ENCODE measurements around the gene MTO1. TPM values are rescaled to one million over a fixed set of nuclear protein-coding genes. Genes with fewer than 3 reads are reported as not detected.
A peak's percentile ranks its signal among the peaks of the same experiment; 100 is the strongest.

Gene MTO1
- total RNA-seq, 5 donors from 2014 or later (not counting 1 experiment from before 2014, with no cell fraction given) = 55.0 to 80.4 (median 59.3) TPM

GRCh38 chr6:73471686-73472290 is 10.3 kb downstream of the MTO1 start:
- Mint-ChIP-seq H3K4me1 (peaks cover 7 to 15% (median 8%) of the 10 kb centered on the region in 3 donors), H3K27me3 (no peaks in the 10 kb centered on the region), H3K9me3 (no peaks in the 10 kb centered on the region), H3K36me3 (peaks cover 29% of the 10 kb centered on the region), H3K27ac (peak overlapping the region; percentile 75 to 82), H3K4me3 (peak overlapping the region in 1 of 3 donors; percentile 5)
- no peak overlapping the region for H3K4me3 ChIP-seq (ENCODE audit: control insufficient read depth in 1 of 2, extremely low read depth in 1 of 2, low read length in 1 of 2)
- H3K27ac ChIP-seq (ENCODE audit: low read length) = peak overlapping the region; percentile 36
- no peaks in the 10 kb centered on the region for H3K27me3 ChIP-seq (replicated peaks in 1 of 2; ENCODE audit: control insufficient read depth in 2 of 2, extremely low read depth in 1 of 2, insufficient read depth in 2 of 2, low read length in 1 of 2)
- DNase-seq = no peak
- no peak for ATAC-seq (replicated peaks in 1 of 4)
- no peaks in the 10 kb centered on the region for H3K9me3 ChIP-seq
- H3K36me3 ChIP-seq (ENCODE audit: control insufficient read depth in 2 of 2, extremely low read depth in 1 of 2, insufficient read depth in 1 of 2, low read length in 1 of 2) = peaks cover 26 to 78% of the 10 kb centered on the region in 2 donors
- ChIA-PET CTCF (interaction anchor here (0.6 to 1.1 kb wide), 6 partner anchors 10 to 182 kb away, joined by 3 to 4 read pairs (median 3); partner anchors contain the start of gene MTO1 (in 1 of the 2)), POLR2A (interaction anchor here in 1 of 2 donors (0.5 to 1.1 kb wide), 2 partner anchors 10 to 19 kb away, joined by 3 to 6 read pairs; partner anchors contain the start of gene MTO1)
- WGBS (ENCODE audit: insufficient coverage) = no CpG with 5 or more reads among the region's 2 CpGs
- peaks cover 0 to 3% of the 10 kb centered on the region in 2 experiments for H3K4me1 ChIP-seq (ENCODE audit: control insufficient read depth in 1 of 2, extremely low read depth in 1 of 2, insufficient read depth in 2 of 2, low read length in 2 of 2)

GRCh38 chr6:73476723-73477122 is 15.2 kb downstream of the MTO1 start:
- 95% methylated on average over 7 of the region's 10 CpGs for WGBS (ENCODE audit: insufficient coverage)
- H3K4me1 Mint-ChIP-seq = peaks cover 4 to 6% (median 5%) of the 10 kb centered on the region in 3 donors
- CTCF ChIA-PET = interaction anchor here in 1 of 2 donors (0.6 to 0.7 kb wide), 3 partner anchors 14 to 81 kb away, joined by 3 read pairs; no protein-coding TSS in a partner anchor
- no peaks in the 10 kb centered on the region for H3K9me3 ChIP-seq
- no peak overlapping the region for H3K27ac Mint-ChIP-seq
- H3K27ac ChIP-seq (ENCODE audit: low read length) = no peak overlapping the region
- ATAC-seq (replicated peaks in 1 of 4) = no peak
- no peaks in the 10 kb centered on the region for H3K27me3 Mint-ChIP-seq
- DNase-seq = no peak
- no peak overlapping the region for H3K4me3 ChIP-seq (ENCODE audit: control insufficient read depth in 1 of 2, extremely low read depth in 1 of 2, low read length in 1 of 2)
- H3K9me3 Mint-ChIP-seq = no peaks in the 10 kb centered on the region
- POLR2A ChIA-PET = interaction anchor here in 1 of 2 donors (0.7 kb wide), 1 partner anchor 11 kb away, joined by 18 read pairs; no protein-coding TSS in a partner anchor
- H3K4me1 ChIP-seq (ENCODE audit: control insufficient read depth in 1 of 2, extremely low read depth in 1 of 2, insufficient read depth in 2 of 2, low read length in 2 of 2) = no peaks in the 10 kb centered on the region
- H3K36me3 Mint-ChIP-seq = peaks cover 40% of the 10 kb centered on the region
- H3K36me3 ChIP-seq (ENCODE audit: control insufficient read depth in 2 of 2, extremely low read depth in 1 of 2, insufficient read depth in 1 of 2, low read length in 1 of 2) = peaks cover 10 to 76% of the 10 kb centered on the region in 2 donors
- no peak overlapping the region for H3K4me3 Mint-ChIP-seq
- no peaks in the 10 kb centered on the region for H3K27me3 ChIP-seq (replicated peaks in 1 of 2; ENCODE audit: control insufficient read depth in 2 of 2, extremely low read depth in 1 of 2, insufficient read depth in 2 of 2, low read length in 1 of 2)

- H3K4me1 ChIP-seq (ENCODE audit: control insufficient read depth in 1 of 2, extremely low read depth in 1 of 2, insufficient read depth in 2 of 2, low read length in 2 of 2) = no peaks in the 10 kb centered on the region
- peaks cover 16 to 81% of the 10 kb centered on the region in 2 donors for H3K36me3 ChIP-seq (ENCODE audit: control insufficient read depth in 2 of 2, extremely low read depth in 1 of 2, insufficient read depth in 1 of 2, low read length in 1 of 2)
- H3K9me3 Mint-ChIP-seq = no peaks in the 10 kb centered on the region
These were observed 15.9 kb downstream of the MTO1 start for GRCh38 chr6:73477407-73477806.

DNA sequence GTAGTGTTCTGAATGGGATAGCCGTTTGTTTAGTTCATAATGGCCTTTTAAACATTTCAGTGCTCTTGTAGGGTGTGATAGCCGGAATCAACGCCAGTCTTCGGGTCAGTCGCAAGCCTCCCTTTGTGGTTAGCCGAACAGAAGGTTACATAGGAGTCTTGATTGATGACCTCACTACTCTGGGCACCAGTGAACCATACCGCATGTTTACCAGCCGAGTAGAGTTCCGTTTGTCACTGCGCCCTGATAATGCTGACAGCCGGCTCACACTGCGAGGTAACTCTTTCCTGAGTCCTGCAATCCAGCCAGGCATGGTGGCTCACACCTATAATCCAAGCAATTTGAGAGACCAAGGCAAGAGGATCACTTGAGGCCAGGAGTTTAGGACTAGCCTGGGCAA is 20.4 kb downstream of the MTO1 start:
- H3K27ac Mint-ChIP-seq = no peak overlapping the region
- Histone ChIP-seq H3K4me3 (ENCODE audit: control insufficient read depth in 1 of 2, extremely low read depth in 1 of 2, low read length in 1 of 2) (no peak overlapping the region), H3K27me3 (replicated peaks in 1 of 2; ENCODE audit: control insufficient read depth in 2 of 2, extremely low read depth in 1 of 2, insufficient read depth in 2 of 2, low read length in 1 of 2) (no peaks in the 10 kb centered on the region), H3K36me3 (ENCODE audit: control insufficient read depth in 2 of 2, extremely low read depth in 1 of 2, insufficient read depth in 1 of 2, low read length in 1 of 2) (peaks cover 20 to 82% of the 10 kb centered on the region in 2 donors), H3K4me1 (ENCODE audit: control insufficient read depth in 1 of 2, extremely low read depth in 1 of 2, insufficient read depth in 2 of 2, low read length in 2 of 2) (no peaks in the 10 kb centered on the region), H3K27ac (ENCODE audit: low read length) (no peak overlapping the region), H3K9me3 (no peaks in the 10 kb centered on the region)
- no peaks in the 10 kb centered on the region for H3K27me3 Mint-ChIP-seq
- DNase-seq = no peak
- 96% methylated on average over 11 of the region's 12 CpGs for WGBS (ENCODE audit: insufficient coverage)
- POLR2A ChIA-PET = interaction anchor here (0.6 kb wide), 2 partner anchors 67 to 173 kb away, joined by 4 to 8 read pairs; no protein-coding TSS in a partner anchor
- ATAC-seq (replicated peaks in 1 of 4) = no peak
- H3K36me3 Mint-ChIP-seq = peaks cover 54% of the 10 kb centered on the region
- H3K4me1 Mint-ChIP-seq = no peaks in the 10 kb centered on the region
- no peaks in the 10 kb centered on the region for H3K9me3 Mint-ChIP-seq
- no peak overlapping the region for H3K4me3 Mint-ChIP-seq
- CTCF ChIA-PET = no interaction called here

More at GRCh38 chr6:73477407-73477806, 15.9 kb downstream of the MTO1 start:
- H3K27me3 Mint-ChIP-seq = no peaks in the 10 kb centered on the region
- DNase-seq = no peak
- peaks cover 37% of the 10 kb centered on the region for H3K36me3 Mint-ChIP-seq
- ChIA-PET CTCF (interaction anchor here in 1 of 2 donors (0.7 kb wide), 1 partner anchor 14 kb away, joined by 3 read pairs; no protein-coding TSS in a partner anchor), POLR2A (interaction anchor here in 1 of 2 donors (0.7 kb wide), 1 partner anchor 11 kb away, joined by 18 read pairs; no protein-coding TSS in a partner anchor)
- no peaks in the 10 kb centered on the region for H3K27me3 ChIP-seq (replicated peaks in 1 of 2; ENCODE audit: control insufficient read depth in 2 of 2, extremely low read depth in 1 of 2, insufficient read depth in 2 of 2, low read length in 1 of 2)
- no peak overlapping the region for H3K4me3 ChIP-seq (ENCODE audit: control insufficient read depth in 1 of 2, extremely low read depth in 1 of 2, low read length in 1 of 2)
- WGBS (ENCODE audit: insufficient coverage) = no CpG with 5 or more reads among the region's 4 CpGs
- ATAC-seq (replicated peaks in 1 of 4) = no peak
- H3K4me3 Mint-ChIP-seq = no peak overlapping the region
- no peak overlapping the region for H3K27ac ChIP-seq (ENCODE audit: low read length)
- H3K27ac Mint-ChIP-seq = no peak overlapping the region
- H3K4me1 Mint-ChIP-seq = peaks cover 0 to under 1% (median 0%) of the 10 kb centered on the region in 3 donors
- H3K9me3 ChIP-seq = no peaks in the 10 kb centered on the region

GRCh38 chr6:73484438-73484837 is 22.9 kb downstream of the MTO1 start:
- Histone ChIP-seq H3K4me3 (ENCODE audit: control insufficient read depth in 1 of 2, extremely low read depth in 1 of 2, low read length in 1 of 2) (no peak overlapping the region), H3K9me3 (no peaks in the 10 kb centered on the region), H3K36me3 (ENCODE audit: control insufficient read depth in 2 of 2, extremely low read depth in 1 of 2, insufficient read depth in 1 of 2, low read length in 1 of 2) (peaks cover 29 to 91% of the 10 kb centered on the region in 2 donors), H3K27ac (ENCODE audit: low read length) (no peak overlapping the region), H3K4me1 (ENCODE audit: control insufficient read depth in 1 of 2, extremely low read depth in 1 of 2, insufficient read depth in 2 of 2, low read length in 2 of 2) (no peaks in the 10 kb centered on the region), H3K27me3 (replicated peaks in 1 of 2; ENCODE audit: control insufficient read depth in 2 of 2, extremely low read depth in 1 of 2, insufficient read depth in 2 of 2, low read length in 1 of 2) (no peaks in the 10 kb centered on the region)
- Mint-ChIP-seq H3K4me1 (peaks cover 0 to 3% (median 0%) of the 10 kb centered on the region in 3 donors), H3K27me3 (no peaks in the 10 kb centered on the region), H3K9me3 (no peaks in the 10 kb centered on the region), H3K27ac (peak overlapping the region in 1 of 2 donors; percentile 3), H3K4me3 (no peak overlapping the region), H3K36me3 (peaks cover 63% of the 10 kb centered on the region)
- CTCF ChIA-PET = no interaction called here
- ATAC-seq (replicated peaks in 1 of 4) (no peak), DNase-seq (no peak)
- POLR2A ChIA-PET = interaction anchor here (0.5 to 0.7 kb wide), 2 partner anchors 88 to 135 kb away, joined by 6 to 7 read pairs; no protein-coding TSS in a partner anchor
- WGBS (ENCODE audit: insufficient coverage) = 100% methylated on average over 1 of the region's 2 CpGs

DNA sequence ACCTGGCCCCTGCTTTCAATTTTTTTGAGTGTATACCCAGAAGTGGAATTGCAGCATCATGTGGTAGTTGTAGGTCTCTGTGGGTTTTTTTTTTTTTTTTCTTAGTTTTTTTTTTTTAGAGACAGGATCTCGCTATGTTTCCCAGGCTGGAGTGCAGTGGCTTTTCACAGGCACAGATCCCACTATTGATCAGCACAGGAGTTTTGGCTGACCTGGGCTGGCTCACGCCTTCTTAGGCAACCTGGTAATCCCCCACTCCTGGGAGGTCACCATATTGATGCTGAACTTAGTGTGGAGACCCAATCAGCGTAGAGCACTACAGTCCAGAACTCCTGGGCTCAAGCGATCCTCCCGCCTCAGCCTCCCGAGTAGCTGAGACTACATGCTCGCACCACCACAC is 25.9 kb downstream of the MTO1 start:
- peaks cover 64% of the 10 kb centered on the region for H3K36me3 Mint-ChIP-seq
- CTCF ChIA-PET = interaction anchor here (0.7 to 0.8 kb wide), 2 partner anchors 10 to 243 kb away, joined by 3 to 5 read pairs; no protein-coding TSS in a partner anchor
- H3K36me3 ChIP-seq (ENCODE audit: control insufficient read depth in 2 of 2, extremely low read depth in 1 of 2, insufficient read depth in 1 of 2, low read length in 1 of 2) = peaks cover 24 to 80% of the 10 kb centered on the region in 2 donors

More for the DNA sequence above, 25.9 kb downstream of the MTO1 start:
- Mint-ChIP-seq H3K27me3 (no peaks in the 10 kb centered on the region), H3K9me3 (no peaks in the 10 kb centered on the region), H3K27ac (peak overlapping the region in 1 of 2 donors; percentile 22), H3K4me3 (no peak overlapping the region), H3K4me1 (peaks cover 0 to 8% (median 1%) of the 10 kb centered on the region in 3 donors)
- WGBS (ENCODE audit: insufficient coverage) = 88% methylated on average over 5 of the region's 7 CpGs
- no peaks in the 10 kb centered on the region for H3K27me3 ChIP-seq (replicated peaks in 1 of 2; ENCODE audit: control insufficient read depth in 2 of 2, extremely low read depth in 1 of 2, insufficient read depth in 2 of 2, low read length in 1 of 2)
- no peak overlapping the region for H3K27ac ChIP-seq (ENCODE audit: low read length)
- no peaks in the 10 kb centered on the region for H3K9me3 ChIP-seq
- ATAC-seq (replicated peaks in 1 of 4) (no peak), DNase-seq (no peak)
- POLR2A ChIA-PET = interaction anchor here in 1 of 2 donors (0.6 to 0.7 kb wide), 2 partner anchors 23 to 149 kb away, joined by 5 to 8 read pairs; no protein-coding TSS in a partner anchor
- H3K4me1 ChIP-seq (ENCODE audit: control insufficient read depth in 1 of 2, extremely low read depth in 1 of 2, insufficient read depth in 2 of 2, low read length in 2 of 2) = no peaks in the 10 kb centered on the region
- no peak overlapping the region for H3K4me3 ChIP-seq (ENCODE audit: control insufficient read depth in 1 of 2, extremely low read depth in 1 of 2, low read length in 1 of 2)
